Gastrocnemius medialis (tissue), 4 donors: ENCODE measurements around the gene TFAP2B.

Experiments used
- POLR2A ChIP-seq, 2 donors: fragments of 450-650 bp; IDR thresholded peaks; one replicate each; pipeline ENCODE4 v1.6.1; 2017; ENCODE audit warnings: antibody characterized with exemption in 2 of 2, mild to moderate bottlenecking in 2 of 2, moderate library complexity in 2 of 2
- TF ChIP-seq, protein P1 (sequence below), 5 experiments: fragments of 450-650 bp in 3 of 5; fragments of 200-600 bp in 2 of 5; sonication (generic) in 2 of 5; IDR thresholded peaks in 4 of 5; conservative IDR thresholded peaks in 1 of 5; 1 replicate in 4 of 5; 2 replicates in 1 of 5; pipeline ENCODE4 v1.5.1; 2016 to 2019; ENCODE audit warnings: antibody characterized with exemption in 5 of 5, mild to moderate bottlenecking in 3 of 5, moderate library complexity in 3 of 5

DNA sequence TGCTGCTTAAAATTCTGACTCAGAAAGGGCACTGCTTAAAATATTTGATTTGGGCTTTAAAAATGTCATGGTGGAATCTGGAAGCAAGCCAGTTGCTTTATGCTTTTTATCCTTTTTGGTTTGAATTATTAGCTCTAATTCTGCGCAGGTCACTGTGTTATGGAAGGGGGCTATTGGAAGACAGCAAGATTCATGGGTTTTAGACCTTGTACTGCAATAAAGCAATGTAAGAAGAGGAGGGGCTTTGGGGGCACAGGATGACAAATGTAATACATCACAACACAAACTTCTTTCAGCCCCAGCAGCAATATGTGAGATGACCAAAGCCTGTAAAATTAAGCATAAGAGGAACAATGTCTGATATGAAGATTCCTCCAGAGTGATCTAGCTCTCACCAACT lies 68.4 kb downstream of the TFAP2B start:
- TF ChIP-seq POLR2A (IDR thresholded peaks at IDR 0.05) = no peak
- TF ChIP-seq, protein P1, sequence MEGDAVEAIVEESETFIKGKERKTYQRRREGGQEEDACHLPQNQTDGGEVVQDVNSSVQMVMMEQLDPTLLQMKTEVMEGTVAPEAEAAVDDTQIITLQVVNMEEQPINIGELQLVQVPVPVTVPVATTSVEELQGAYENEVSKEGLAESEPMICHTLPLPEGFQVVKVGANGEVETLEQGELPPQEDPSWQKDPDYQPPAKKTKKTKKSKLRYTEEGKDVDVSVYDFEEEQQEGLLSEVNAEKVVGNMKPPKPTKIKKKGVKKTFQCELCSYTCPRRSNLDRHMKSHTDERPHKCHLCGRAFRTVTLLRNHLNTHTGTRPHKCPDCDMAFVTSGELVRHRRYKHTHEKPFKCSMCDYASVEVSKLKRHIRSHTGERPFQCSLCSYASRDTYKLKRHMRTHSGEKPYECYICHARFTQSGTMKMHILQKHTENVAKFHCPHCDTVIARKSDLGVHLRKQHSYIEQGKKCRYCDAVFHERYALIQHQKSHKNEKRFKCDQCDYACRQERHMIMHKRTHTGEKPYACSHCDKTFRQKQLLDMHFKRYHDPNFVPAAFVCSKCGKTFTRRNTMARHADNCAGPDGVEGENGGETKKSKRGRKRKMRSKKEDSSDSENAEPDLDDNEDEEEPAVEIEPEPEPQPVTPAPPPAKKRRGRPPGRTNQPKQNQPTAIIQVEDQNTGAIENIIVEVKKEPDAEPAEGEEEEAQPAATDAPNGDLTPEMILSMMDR (IDR thresholded peaks at IDR 0.05 in 4 of 5, conservative IDR thresholded peaks at IDR 0.05 in 1 of 5) = no peak
